SH-SY5Y (cell line): ENCODE measurements around the gene SESN3.

Experiments
- GATA2 ChIP-seq: IDR thresholded peaks from 2 replicates; pipeline ENCODE4 v1.6.1; 2011; ENCODE audit warnings: mild to moderate bottlenecking, low read depth, low read length
- GATA3 ChIP-seq: IDR thresholded peaks from 2 replicates; pipeline ENCODE4 v1.6.1; 2011; ENCODE audit warnings: low read depth, mild to moderate bottlenecking, low read length, moderate library complexity

Gene SESN3

GRCh38 chr11:95255251-95256145 is 24.5 kb upstream of the SESN3 start:
- TF ChIP-seq GATA3 (no peak), GATA2 (no peak)

GRCh38 chr11:95254716-95255115 is 23.7 kb upstream of the SESN3 start:
- TF ChIP-seq GATA3 (no peak), GATA2 (no peak)

DNA sequence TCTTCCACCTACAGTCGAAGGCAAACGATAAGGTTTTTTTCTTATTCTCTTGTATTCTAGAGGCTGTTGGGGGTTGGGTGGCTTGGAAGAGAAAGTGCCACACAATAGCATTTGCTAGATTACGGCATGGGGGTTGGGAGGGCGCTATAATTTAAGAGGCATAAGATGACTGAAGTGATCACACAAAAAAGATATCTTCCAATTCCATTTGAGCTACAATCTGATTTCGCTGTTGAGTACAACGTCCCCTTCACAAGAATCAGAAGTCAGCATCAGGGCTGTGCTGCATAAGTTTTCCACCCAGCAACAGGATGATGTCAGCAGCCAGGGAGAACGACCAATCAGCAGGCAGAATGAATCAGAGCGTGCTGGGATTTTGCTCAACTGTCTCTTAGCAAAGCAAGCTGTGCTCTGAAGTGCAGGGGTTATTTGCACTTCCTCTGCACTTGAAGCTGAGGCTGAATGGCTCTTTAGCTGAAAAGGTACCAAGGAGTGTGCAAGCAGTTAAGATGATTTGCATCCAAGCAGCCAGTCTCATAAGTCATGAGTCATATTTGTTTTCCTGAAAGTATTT is 23.2 kb upstream of the SESN3 start:
- no peak for TF ChIP-seq GATA3
- peak; percentile 27; the same call in 1 of the 2 replicates for TF ChIP-seq GATA2

GRCh38 chr11:95253141-95253540 is 22.1 kb upstream of the SESN3 start:
- TF ChIP-seq GATA3 (no peak), GATA2 (no peak)

GRCh38 chr11:95252586-95252985 is 21.6 kb upstream of the SESN3 start:
- TF ChIP-seq GATA2 (no peak), GATA3 (no peak)

- TF ChIP-seq GATA2 (no peak), GATA3 (no peak)
These were observed 17.9 kb upstream of the SESN3 start for GRCh38 chr11:95248666-95249467.

GRCh38 chr11:95247883-95248282 is 16.9 kb upstream of the SESN3 start:
- TF ChIP-seq GATA2 (no peak), GATA3 (no peak)

DNA sequence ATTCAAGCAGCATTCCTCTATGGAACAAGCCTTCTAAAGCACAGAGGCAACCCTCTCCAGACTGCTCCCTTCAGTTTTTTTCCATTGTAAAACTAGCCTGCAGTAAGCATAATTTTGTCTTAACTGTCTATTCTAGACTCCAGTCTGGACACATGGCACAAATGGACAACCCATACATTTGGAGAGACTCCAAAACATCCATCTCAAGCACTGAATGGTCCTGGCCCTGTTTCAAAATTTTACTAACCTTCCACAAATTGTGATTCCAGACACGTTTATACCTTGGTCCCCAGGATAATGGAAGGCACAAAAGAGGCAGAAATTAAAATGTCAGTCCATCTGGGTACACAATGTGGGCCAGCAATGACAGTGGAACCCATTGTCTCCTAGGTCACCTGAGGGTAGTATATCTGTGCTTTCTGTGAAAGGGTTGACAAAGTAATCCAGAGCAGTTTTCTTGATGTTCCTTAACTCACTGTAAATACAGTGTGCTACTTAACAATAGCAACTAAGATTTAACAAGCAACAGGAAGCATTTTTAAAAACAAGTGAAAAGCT is 16.2 kb upstream of the SESN3 start:
- TF ChIP-seq GATA3 (no peak), GATA2 (no peak)

DNA sequence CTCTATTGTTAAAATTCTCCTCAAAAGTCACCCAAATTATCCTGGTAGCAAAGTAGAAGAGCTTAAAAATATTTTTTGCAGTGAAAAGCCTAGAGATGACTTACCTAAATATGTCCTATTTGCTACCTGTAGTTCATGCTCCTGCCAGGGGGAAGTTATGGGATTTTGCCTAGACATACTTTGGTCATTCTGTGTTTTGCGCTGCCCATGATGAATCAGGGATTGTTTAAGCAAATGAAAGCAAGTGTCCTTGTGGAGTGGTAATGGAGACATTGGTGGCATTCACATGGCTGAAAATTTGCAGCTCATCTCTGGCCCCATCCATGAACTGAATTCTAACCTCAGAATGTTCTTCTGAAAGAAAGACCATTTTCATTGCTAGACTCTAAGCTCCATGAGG is 14.6 kb upstream of the SESN3 start:
- TF ChIP-seq GATA2: no peak
- no peak for TF ChIP-seq GATA3

DNA sequence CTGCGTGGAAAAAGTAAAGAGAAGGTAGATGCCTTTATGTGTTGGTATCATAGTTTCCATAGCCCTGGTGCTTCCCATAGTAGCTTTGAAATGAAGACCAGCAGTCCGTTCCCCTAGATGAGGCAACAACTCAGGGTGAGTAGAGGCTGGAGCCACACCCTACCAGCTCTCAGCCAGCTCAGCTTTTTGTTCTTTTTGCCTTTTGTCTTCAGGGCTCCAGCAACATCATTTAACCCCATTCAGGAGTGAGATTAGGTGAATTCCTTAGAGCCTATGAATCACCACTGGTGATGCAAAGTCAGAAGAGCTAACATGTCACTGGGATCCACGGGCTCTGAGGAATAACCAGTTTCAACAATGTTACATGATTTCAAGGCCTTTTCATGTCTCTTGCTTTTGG is 14.0 kb upstream of the SESN3 start:
- TF ChIP-seq GATA3 (no peak), GATA2 (no peak)

DNA sequence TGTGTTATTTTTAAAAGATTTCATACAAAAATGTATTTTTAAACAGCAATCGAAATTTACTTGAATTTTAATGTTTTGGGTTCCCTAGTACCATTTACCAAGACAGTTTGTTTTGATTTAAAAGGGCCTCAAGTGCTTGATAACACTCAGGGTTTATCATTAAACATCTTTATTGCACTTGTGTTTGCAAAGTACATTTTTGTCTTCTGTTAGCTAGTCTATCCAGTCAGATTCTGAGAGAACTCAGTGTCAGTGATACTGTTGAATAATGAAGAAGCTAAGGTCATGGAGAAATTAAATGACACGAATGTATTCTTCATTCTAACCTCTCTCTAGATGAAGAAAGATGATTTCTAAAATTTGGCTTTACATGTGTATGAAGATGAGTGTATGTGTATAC is 12.7 kb upstream of the SESN3 start:
- TF ChIP-seq GATA3 (no peak), GATA2 (no peak)

- TF ChIP-seq GATA2 (no peak), GATA3 (no peak)
These were observed 12.0 kb upstream of the SESN3 start for GRCh38 chr11:95242845-95243605.

DNA sequence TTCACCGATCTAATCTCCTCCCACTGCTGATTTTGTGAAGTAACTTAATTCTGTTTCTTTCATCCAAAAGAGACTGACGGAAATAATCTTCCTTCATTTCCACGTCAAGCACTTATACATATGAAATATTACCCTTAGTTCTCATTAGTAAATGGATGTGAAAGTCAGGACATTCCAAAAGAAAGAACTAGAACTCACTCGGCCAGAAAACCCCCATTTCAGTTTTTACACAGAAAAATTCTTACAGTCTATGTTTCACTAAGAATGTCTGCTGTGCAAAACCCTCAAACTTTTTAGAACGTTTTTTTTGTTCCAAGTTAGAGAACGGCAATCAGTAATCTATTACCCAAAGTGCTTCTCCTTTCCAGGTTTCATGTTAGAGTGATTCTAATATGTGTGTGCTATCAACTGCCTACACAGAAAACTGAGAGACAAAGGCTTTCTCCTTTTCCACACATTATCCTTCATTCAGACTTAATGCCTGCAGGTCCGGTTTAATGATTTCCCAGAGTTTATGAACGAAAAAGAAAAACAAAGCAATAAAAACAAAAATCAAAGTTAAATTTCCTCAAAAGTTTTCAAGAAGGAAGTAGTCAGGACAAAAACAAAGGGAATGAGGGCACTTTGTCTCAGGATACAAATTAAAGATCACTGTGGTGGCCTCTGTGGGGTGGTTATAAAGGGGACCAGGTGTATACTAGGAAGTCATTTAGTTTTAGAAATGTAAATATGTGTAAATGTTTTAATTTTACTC is 11.3 kb upstream of the SESN3 start:
- TF ChIP-seq GATA3: no peak
- no peak for TF ChIP-seq GATA2
